HepG2 (cell line): ENCODE results near the gene PWP1. TPM values are rescaled to one million over a fixed set of nuclear protein-coding genes. Genes with fewer than 3 reads are reported as not detected.

Source experiments
- BORCS8-MEF2B ChIP-seq: sonication (generic); formaldehyde crosslinking; IDR thresholded peaks from 2 replicates; pipeline ENCODE4 v1.8.0; 2022; ENCODE audit warnings: mild to moderate bottlenecking, missing genetic modification reagents
- CREBL2 ChIP-seq: sonication (generic); formaldehyde crosslinking; IDR thresholded peaks from 2 replicates; pipeline ENCODE4 v1.8.1; 2023; ENCODE audit warnings: missing genetic modification reagents, mild to moderate bottlenecking, borderline replicate concordance
- FOXC1 ChIP-seq: sonication (generic); formaldehyde crosslinking; IDR thresholded peaks from 2 replicates; pipeline ENCODE4 v1.8.0; 2022; ENCODE audit warnings: mild to moderate bottlenecking, missing genetic modification reagents, borderline replicate concordance
- FOXM1 ChIP-seq: sonication (generic); formaldehyde crosslinking; IDR thresholded peaks from 2 replicates; pipeline ENCODE4 v1.5.0; 2020; ENCODE audit warnings: missing genetic modification reagents
- HMGA1 ChIP-seq: sonication (generic); formaldehyde crosslinking; conservative IDR thresholded peaks from 2 replicates; pipeline ENCODE4 v1.4.0; 2020; ENCODE audit warnings: missing genetic modification reagents
- HNF4G ChIP-seq, 2 experiments: sonication (generic) in 1 of 2; formaldehyde crosslinking in 1 of 2; IDR thresholded peaks; 2 replicates each; pipeline versions ENCODE4 v1.4.0 to v1.6.1; 2011 to 2020; ENCODE audit warnings: borderline replicate concordance in 2 of 2, low read depth in 2 of 2, mild to moderate bottlenecking in 2 of 2, low read length in 1 of 2, missing genetic modification reagents in 1 of 2, moderate library complexity in 1 of 2
- MYC ChIP-seq: sonication (generic); formaldehyde crosslinking; IDR thresholded peaks from 2 replicates; pipeline ENCODE4 v1.9.0; 2021; ENCODE audit warnings: missing genetic modification reagents, borderline replicate concordance
- NFE2L1 ChIP-seq: sonication (generic); formaldehyde crosslinking; IDR thresholded peaks from 2 replicates; pipeline ENCODE4 v1.4.0; 2020; ENCODE audit warnings: missing genetic modification reagents, mild to moderate bottlenecking, borderline replicate concordance
- POLR2G ChIP-seq: fragments of 200-400 bp; formaldehyde crosslinking; IDR thresholded peaks from 2 replicates; pipeline ENCODE4 v1.6.1; 2018; ENCODE audit warnings: mild to moderate bottlenecking, low read depth, low read length, moderate library complexity
- SALL1 ChIP-seq: sonication (generic); formaldehyde crosslinking; IDR thresholded peaks from 2 replicates; pipeline ENCODE4 v1.8.0; 2022; ENCODE audit warnings: mild to moderate bottlenecking, missing genetic modification reagents
- STAT6 ChIP-seq: sonication (generic); formaldehyde crosslinking; IDR thresholded peaks from 2 replicates; pipeline ENCODE4 v1.4.0; 2020; ENCODE audit warnings: missing genetic modification reagents, mild to moderate bottlenecking, borderline replicate concordance
- TRIM22 ChIP-seq: fragments of 450-650 bp; IDR thresholded peaks from 2 replicates; pipeline ENCODE4 v1.6.1; 2017
- UBTF ChIP-seq: sonication (generic); formaldehyde crosslinking; IDR thresholded peaks from 2 replicates; pipeline ENCODE4 v1.4.0; 2020; ENCODE audit warnings: mild to moderate bottlenecking, missing genetic modification reagents
- ZFP1 ChIP-seq: IDR thresholded peaks from 2 replicates; pipeline ENCODE4 v1.6.1; 2016
- ZFP37 ChIP-seq: sonication (generic); formaldehyde crosslinking; IDR thresholded peaks from 2 replicates; pipeline ENCODE4 v1.4.0; 2020; ENCODE audit warnings: missing genetic modification reagents, borderline replicate concordance
- ZFP82 ChIP-seq: sonication (generic); formaldehyde crosslinking; IDR thresholded peaks from 2 replicates; pipeline ENCODE4 v1.5.1; 2020; ENCODE audit warnings: mild to moderate bottlenecking, missing genetic modification reagents, borderline replicate concordance
- ZMYM4 ChIP-seq: sonication (generic); formaldehyde crosslinking; IDR thresholded peaks from 2 replicates; pipeline ENCODE4 v1.8.1; 2023; ENCODE audit warnings: mild to moderate bottlenecking, missing genetic modification reagents
- ZNF17 ChIP-seq: sonication (generic); formaldehyde crosslinking; IDR thresholded peaks from 2 replicates; pipeline ENCODE4 v1.5.0; 2020; ENCODE audit warnings: mild to moderate bottlenecking, missing genetic modification reagents
- ZNF274 ChIP-seq: sonication (generic); formaldehyde crosslinking; IDR thresholded peaks from 2 replicates; pipeline ENCODE4 v1.5.1; 2020; ENCODE audit warnings: mild to moderate bottlenecking, missing genetic modification reagents
- ZNF598 ChIP-seq: sonication (generic); formaldehyde crosslinking; IDR thresholded peaks from 2 replicates; pipeline ENCODE4 v1.5.1; 2020; ENCODE audit warnings: mild to moderate bottlenecking, missing genetic modification reagents, borderline replicate concordance
- ZNF7 ChIP-seq: IDR thresholded peaks from 2 replicates; pipeline ENCODE4 v1.6.1; 2016; ENCODE audit warnings: missing biosample characterization, missing genetic modification reagents
- ZNF790 ChIP-seq: sonication (generic); formaldehyde crosslinking; IDR thresholded peaks from 2 replicates; pipeline ENCODE4 v1.8.0; 2022; ENCODE audit warnings: missing genetic modification reagents, mild to moderate bottlenecking, borderline replicate concordance
- polyA plus RNA-seq, 8 experiments: library from polyadenylated mRNA; depleted of rRNA in 3 of 8; stranded (reverse) in 7 of 8; unstranded in 1 of 8; fragments of >200 nt; fragmentation: Illumina TruSeq in 4 of 8; extraction: Trizol in 4 of 8; gene quantifications; 2 replicates each; pipeline versions ENCODE4 v1.2.1 to v1.2.3, GENCODE V29; 2011 to 2016; ENCODE audit warnings: low read depth in 4 of 8, missing spikeins in 1 of 8, mixed read lengths in 1 of 8; ENCODE audit not compliant: insufficient read depth in 1 of 8
- total RNA-seq, 5 experiments: library from RNA; depleted of rRNA; stranded (reverse); fragments of >200 nt; fragmentation: Illumina TruSeq; extraction: Trizol; gene quantifications; 2 replicates each; pipeline ENCODE4 v1.2.3, GENCODE V29; 2016; ENCODE audit warnings: low read depth in 1 of 5

The PWP1 gene
- total and polyA plus RNA-seq, 2 of the 13 experiments (the other 11 are each of a cell fraction or from before 2014, with no cell fraction given): 65.9 to 70.2 TPM

- TF ChIP-seq HMGA1 (CRISPR knock-in tag) (no peak), ZNF598 (CRISPR knock-in tag) (no peak), ZFP37 (CRISPR knock-in tag) (peak; percentile 66; the same call in 1 of the 2 replicates), TRIM22 (no peak), ZNF7 (CRISPR knock-in tag) (no peak), ZMYM4 (CRISPR knock-in tag) (peak; percentile 99), HNF4G (IDR thresholded peaks at IDR 0.05; ENCODE audit: borderline replicate concordance, low read depth, low read length) (peak; percentile 64), HNF4G (CRISPR knock-in tag; IDR thresholded peaks at IDR 0.05; ENCODE audit: borderline replicate concordance, low read depth) (no peak; the same call in 1 of the 2 replicates), FOXC1 (no peak; the same call in 1 of the 2 replicates), ZNF274 (no peak), ZNF17 (CRISPR knock-in tag) (no peak), UBTF (CRISPR knock-in tag) (peak; percentile 42; the same call in 1 of the 2 replicates), MYC (no peak), BORCS8-MEF2B (CRISPR knock-in tag) (0 out of 2 replicates have a peak, but pooled peaks have one; percentile 39), ZNF790 (CRISPR knock-in tag) (no peak), STAT6 (CRISPR knock-in tag) (0 out of 2 replicates have a peak, but pooled peaks have one; percentile 62), NFE2L1 (CRISPR knock-in tag) (no peak), CREBL2 (no peak), SALL1 (CRISPR knock-in tag) (peak; percentile 78), ZFP1 (CRISPR knock-in tag) (no peak), FOXM1 (no peak), ZFP82 (CRISPR knock-in tag) (no peak), POLR2G (peak; percentile 96)
Measured at GRCh38 chr12:107681836-107682820, 3.5 kb upstream of the PWP1 start (continued).
